HepG2 (cell line): ENCODE measurements around the gene FKBP8. TPM values are rescaled to one million over a fixed set of nuclear protein-coding genes. Genes with fewer than 3 reads are reported as not detected.
A peak's percentile ranks its signal among the peaks of the same experiment; 100 is the strongest.

ENCODE experiments used
- BHLHE40 ChIP-seq: IDR thresholded peaks from 2 replicates; pipeline ENCODE4 v1.6.1; 2011; ENCODE audit warnings: low read length, improper control_type of control experiment
- DMAP1 ChIP-seq: IDR thresholded peaks from 2 replicates; pipeline ENCODE4 v1.6.1; 2016
- GTF2F1 ChIP-seq: fragments of 150-350 bp; IDR thresholded peaks from 2 replicates; pipeline ENCODE4 v1.6.1; 2014; ENCODE audit warnings: low read length
- IKZF5 ChIP-seq: IDR thresholded peaks from 2 replicates; pipeline ENCODE4 v1.6.1; 2018; ENCODE audit warnings: missing genetic modification reagents, mild to moderate bottlenecking, missing compliant biosample characterization
- MTERF4 ChIP-seq: sonication (generic); formaldehyde crosslinking; IDR thresholded peaks from 2 replicates; pipeline ENCODE4 v1.8.0; 2023; ENCODE audit warnings: mild to moderate bottlenecking, missing genetic modification reagents
- MXD1 ChIP-seq: sonication (generic); formaldehyde crosslinking; IDR thresholded peaks from 2 replicates; pipeline ENCODE4 v1.4.0; 2020; ENCODE audit warnings: mild to moderate bottlenecking, missing genetic modification reagents
- NFIB ChIP-seq: sonication (generic); formaldehyde crosslinking; IDR thresholded peaks from 2 replicates; pipeline ENCODE4 v1.9.0; 2021; ENCODE audit warnings: missing genetic modification reagents, mild to moderate bottlenecking, borderline replicate concordance
- NFYC ChIP-seq: IDR thresholded peaks from 2 replicates; pipeline ENCODE4 v1.6.1; 2016; ENCODE audit warnings: missing genetic modification reagents, missing compliant biosample characterization
- PAXIP1 ChIP-seq: sonication (generic); formaldehyde crosslinking; conservative IDR thresholded peaks from 2 replicates; pipeline ENCODE4 v1.4.0; 2020; ENCODE audit warnings: mild to moderate bottlenecking, missing genetic modification reagents, moderate library complexity
- PHF21A ChIP-seq: sonication (generic); formaldehyde crosslinking; IDR thresholded peaks from 2 replicates; pipeline ENCODE4 v1.5.0; 2020; ENCODE audit warnings: mild to moderate bottlenecking, missing genetic modification reagents
- PLSCR1 ChIP-seq: sonication (generic); formaldehyde crosslinking; IDR thresholded peaks from 2 replicates; pipeline ENCODE4 v1.5.0; 2020; ENCODE audit warnings: missing genetic modification reagents, mild to moderate bottlenecking, borderline replicate concordance
- PRMT3 ChIP-seq: sonication (generic); formaldehyde crosslinking; IDR thresholded peaks from 2 replicates; pipeline ENCODE4 v1.8.1; 2022; ENCODE audit warnings: low read depth, mild to moderate bottlenecking, moderate library complexity, missing genetic modification reagents, borderline replicate concordance
- RXRB ChIP-seq: IDR thresholded peaks from 2 replicates; pipeline ENCODE4 v1.6.1; 2016; ENCODE audit warnings: borderline replicate concordance, missing genetic modification reagents, missing compliant biosample characterization
- YEATS2 ChIP-seq: sonication (generic); formaldehyde crosslinking; IDR thresholded peaks from 2 replicates; pipeline ENCODE4 v1.4.0; 2020; ENCODE audit warnings: missing genetic modification reagents, borderline replicate concordance
- ZBTB25 ChIP-seq: IDR thresholded peaks from 2 replicates; pipeline ENCODE4 v1.6.1; 2018; ENCODE audit warnings: missing genetic modification reagents
- ZNF276 ChIP-seq: sonication (generic); formaldehyde crosslinking; IDR thresholded peaks from 2 replicates; pipeline ENCODE4 v1.4.0; 2020; ENCODE audit warnings: mild to moderate bottlenecking, low read depth, missing genetic modification reagents
- ZNF7 ChIP-seq: IDR thresholded peaks from 2 replicates; pipeline ENCODE4 v1.6.1; 2016; ENCODE audit warnings: missing biosample characterization, missing genetic modification reagents
- ZZZ3 ChIP-seq: sonication (generic); formaldehyde crosslinking; IDR thresholded peaks from 2 replicates; pipeline ENCODE4 v1.4.0; 2020; ENCODE audit warnings: missing genetic modification reagents, mild to moderate bottlenecking, borderline replicate concordance
- polyA plus RNA-seq, 8 experiments: library from polyadenylated mRNA; depleted of rRNA in 3 of 8; stranded (reverse) in 7 of 8; unstranded in 1 of 8; fragments of >200 nt; fragmentation: Illumina TruSeq in 4 of 8; extraction: Trizol in 4 of 8; gene quantifications; 2 replicates each; pipeline versions ENCODE4 v1.2.1 to v1.2.3, GENCODE V29; 2011 to 2016; ENCODE audit warnings: low read depth in 4 of 8, missing spikeins in 1 of 8, mixed read lengths in 1 of 8; ENCODE audit not compliant: insufficient read depth in 1 of 8
- total RNA-seq, 5 experiments: library from RNA; depleted of rRNA; stranded (reverse); fragments of >200 nt; fragmentation: Illumina TruSeq; extraction: Trizol; gene quantifications; 2 replicates each; pipeline ENCODE4 v1.2.3, GENCODE V29; 2016; ENCODE audit warnings: low read depth in 1 of 5

The FKBP8 gene
- total and polyA plus RNA-seq, 2 of the 13 experiments (the other 11 are each of a cell fraction or from before 2014, with no cell fraction given), result 81.7 to 93.9 TPM

GRCh38 chr19:18507727-18508440 lies 35.5 kb downstream of the FKBP8 start (continued):
- no peak for TF ChIP-seq ZNF276 (CRISPR knock-in tag)
- no peak for TF ChIP-seq ZNF7 (CRISPR knock-in tag)
- TF ChIP-seq BHLHE40, result peak; percentile 49; the same call in 1 of the 2 replicates
- TF ChIP-seq NFIB (CRISPR knock-in tag), result no peak
- no peak for TF ChIP-seq MXD1
- no peak for TF ChIP-seq NFYC (CRISPR knock-in tag)
- TF ChIP-seq PAXIP1 (CRISPR knock-in tag), result peak; percentile 33; the same call in 1 of the 2 replicates
- TF ChIP-seq MTERF4 (CRISPR knock-in tag), result no peak
- TF ChIP-seq ZZZ3, result no peak
- TF ChIP-seq RXRB (CRISPR knock-in tag), result peak; percentile 78
- no peak for TF ChIP-seq GTF2F1
- peak; percentile 38; the same call in 1 of the 2 replicates for TF ChIP-seq PHF21A (CRISPR knock-in tag)
- TF ChIP-seq IKZF5, result no peak
- TF ChIP-seq PRMT3, result no peak
- TF ChIP-seq DMAP1, result no peak
- no peak for TF ChIP-seq YEATS2 (CRISPR knock-in tag)
- no peak for TF ChIP-seq PLSCR1 (CRISPR knock-in tag)
- no peak for TF ChIP-seq ZBTB25 (CRISPR knock-in tag)
